Tibial nerve (tissue), 4 donors: ENCODE data around the gene MARK2. TPM values are rescaled to one million over a fixed set of nuclear protein-coding genes. Genes with fewer than 3 reads are reported as not detected.

ENCODE experiments used
- DNase-seq, 2 donors: peaks; one replicate each; pipeline ENCODE4 v3.0.0-alpha.2; 2019; ENCODE audit warnings: low spot score in 2 of 2
- H3K27ac ChIP-seq, 4 donors: fragments of 200-600 bp; sonication (generic) in 3 of 4; one replicate each; pipeline ENCODE4 v1.5.1; 2017 to 2019; ENCODE audit warnings: mild to moderate bottlenecking in 1 of 4
- H3K27me3 ChIP-seq, 2 donors: fragments of 200-600 bp; sonication (generic) in 1 of 2; one replicate each; pipeline versions ENCODE4 v1.5.1 to v1.6.0; 2017 to 2019
- H3K36me3 ChIP-seq, 3 donors: fragments of 200-600 bp; sonication (generic); one replicate each; pipeline ENCODE4 v1.5.1; 2018 to 2019
- H3K4me1 ChIP-seq, 4 donors: fragments of 200-600 bp; sonication (generic) in 3 of 4; one replicate each; pipeline ENCODE4 v1.5.1; 2017 to 2019
- H3K4me3 ChIP-seq, 4 donors: fragments of 200-600 bp; sonication (generic) in 3 of 4; one replicate each; pipeline ENCODE4 v1.5.1; 2017 to 2019; ENCODE audit warnings: mild to moderate bottlenecking in 1 of 4, moderate library complexity in 1 of 4
- H3K9me3 ChIP-seq, 4 donors: fragments of 200-600 bp; sonication (generic) in 3 of 4; one replicate each; pipeline ENCODE4 v1.5.1; 2017 to 2019
- EP300 ChIP-seq, 2 donors: sonication (generic); formaldehyde crosslinking; IDR thresholded peaks; one replicate each; pipeline ENCODE4 v1.6.1; 2017; ENCODE audit warnings: antibody characterized with exemption in 2 of 2, mild to moderate bottlenecking in 1 of 2
- POLR2A ChIP-seq, 2 donors: fragments of 450-650 bp; IDR thresholded peaks; one replicate each; pipeline ENCODE4 v1.6.1; 2017; ENCODE audit warnings: antibody characterized with exemption in 2 of 2, mild to moderate bottlenecking in 2 of 2, moderate library complexity in 2 of 2
- WGBS, 2 donors: methylation state at CpG; one replicate each; pipeline ENCODE4 v1.1.5; 2018; 5-methylcytosine and 5-hydroxymethylcytosine counted together
- total RNA-seq, 4 donors: library from RNA; depleted of rRNA; stranded (reverse); fragments of >200 nt; gene quantifications; one replicate each; pipeline ENCODE4 v1.1.0, GENCODE V29; 2016
- TF ChIP-seq, protein P1 (sequence below), 5 experiments: fragments of 200-600 bp in 3 of 5; fragments of 450-650 bp in 2 of 5; sonication (generic) in 3 of 5; IDR thresholded peaks; one replicate each; pipeline ENCODE4 v1.5.1; 2016 to 2019; ENCODE audit warnings: antibody characterized with exemption in 5 of 5, mild to moderate bottlenecking in 3 of 5, moderate library complexity in 2 of 5

MARK2 gene
- total RNA-seq, 4 donors from 2014 or later = 22.1 to 32.1 (median 23.6) TPM

DNA sequence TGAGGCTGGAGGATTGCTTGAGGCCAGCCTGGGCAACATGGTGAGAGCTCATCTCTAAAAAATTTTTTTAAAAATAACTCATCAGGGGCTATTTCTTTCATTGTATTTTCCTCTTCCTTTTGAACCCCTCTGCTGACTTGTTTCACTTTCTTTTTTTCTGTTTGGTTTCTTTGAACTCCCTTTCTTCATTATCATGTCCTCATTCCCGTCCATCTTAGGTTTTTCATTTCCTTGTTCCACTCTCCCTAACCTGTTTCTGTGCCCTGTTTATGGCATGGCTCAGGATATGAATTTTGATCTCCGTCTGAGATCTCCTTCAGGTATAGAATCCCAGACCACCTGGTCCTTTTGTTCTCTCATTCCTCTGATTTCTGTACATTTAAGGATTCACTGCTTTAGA is 12.5 kb downstream of the MARK2 start:
- Histone ChIP-seq H3K9me3 (no peaks in the 10 kb centered on the region), H3K27ac (peak overlapping the region in 2 of 4 donors; percentile 11 to 24), H3K27me3 (no peaks in the 10 kb centered on the region), H3K4me3 (no peak overlapping the region), H3K36me3 (peaks cover 0 to 16% (median 0%) of the 10 kb centered on the region in 3 donors), H3K4me1 (peaks cover 0 to 59% (median 13%) of the 10 kb centered on the region in 4 donors)
- TF ChIP-seq POLR2A (IDR thresholded peaks at IDR 0.05) (no peak), EP300 (IDR thresholded peaks at IDR 0.05) (no peak)
- TF ChIP-seq, protein P1, sequence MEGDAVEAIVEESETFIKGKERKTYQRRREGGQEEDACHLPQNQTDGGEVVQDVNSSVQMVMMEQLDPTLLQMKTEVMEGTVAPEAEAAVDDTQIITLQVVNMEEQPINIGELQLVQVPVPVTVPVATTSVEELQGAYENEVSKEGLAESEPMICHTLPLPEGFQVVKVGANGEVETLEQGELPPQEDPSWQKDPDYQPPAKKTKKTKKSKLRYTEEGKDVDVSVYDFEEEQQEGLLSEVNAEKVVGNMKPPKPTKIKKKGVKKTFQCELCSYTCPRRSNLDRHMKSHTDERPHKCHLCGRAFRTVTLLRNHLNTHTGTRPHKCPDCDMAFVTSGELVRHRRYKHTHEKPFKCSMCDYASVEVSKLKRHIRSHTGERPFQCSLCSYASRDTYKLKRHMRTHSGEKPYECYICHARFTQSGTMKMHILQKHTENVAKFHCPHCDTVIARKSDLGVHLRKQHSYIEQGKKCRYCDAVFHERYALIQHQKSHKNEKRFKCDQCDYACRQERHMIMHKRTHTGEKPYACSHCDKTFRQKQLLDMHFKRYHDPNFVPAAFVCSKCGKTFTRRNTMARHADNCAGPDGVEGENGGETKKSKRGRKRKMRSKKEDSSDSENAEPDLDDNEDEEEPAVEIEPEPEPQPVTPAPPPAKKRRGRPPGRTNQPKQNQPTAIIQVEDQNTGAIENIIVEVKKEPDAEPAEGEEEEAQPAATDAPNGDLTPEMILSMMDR (IDR thresholded peaks at IDR 0.05) = no peak
- WGBS, 2 donors = 52% methylated on average over 2 of the region's 2 CpGs
- no peak for DNase-seq

DNA sequence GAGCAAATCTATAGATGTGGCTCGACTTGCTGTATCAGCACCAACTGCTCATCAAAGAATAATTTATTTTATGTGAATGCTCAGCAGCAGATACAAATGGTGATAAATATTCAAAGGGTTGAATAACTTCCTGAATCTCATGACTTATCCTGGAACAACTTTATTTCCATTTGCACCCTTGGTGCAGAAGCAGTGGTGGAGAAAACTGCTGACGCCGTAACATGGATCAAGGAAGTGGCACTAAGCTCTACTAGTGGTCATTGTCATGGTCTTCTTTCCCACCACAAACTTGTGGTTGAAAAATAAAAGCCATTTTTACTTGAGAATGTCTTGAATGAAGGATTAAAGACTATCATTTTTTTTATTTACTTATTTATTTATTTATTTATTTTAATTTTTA is 14.6 kb downstream of the MARK2 start:
- Histone ChIP-seq H3K36me3 (peaks cover 0 to 16% (median 0%) of the 10 kb centered on the region in 3 donors), H3K9me3 (no peaks in the 10 kb centered on the region), H3K27ac (no peak overlapping the region), H3K4me3 (no peak overlapping the region), H3K27me3 (no peaks in the 10 kb centered on the region), H3K4me1 (peaks cover 0 to 61% (median 13%) of the 10 kb centered on the region in 4 donors)
- no peak for TF ChIP-seq POLR2A (IDR thresholded peaks at IDR 0.05)
- peak in 1 of 2 donors; percentile 31 for TF ChIP-seq EP300 (IDR thresholded peaks at IDR 0.05)
- no peak for DNase-seq
- WGBS, 2 donors = 88 to 90% methylated on average over 3 of the region's 3 CpGs

DNA sequence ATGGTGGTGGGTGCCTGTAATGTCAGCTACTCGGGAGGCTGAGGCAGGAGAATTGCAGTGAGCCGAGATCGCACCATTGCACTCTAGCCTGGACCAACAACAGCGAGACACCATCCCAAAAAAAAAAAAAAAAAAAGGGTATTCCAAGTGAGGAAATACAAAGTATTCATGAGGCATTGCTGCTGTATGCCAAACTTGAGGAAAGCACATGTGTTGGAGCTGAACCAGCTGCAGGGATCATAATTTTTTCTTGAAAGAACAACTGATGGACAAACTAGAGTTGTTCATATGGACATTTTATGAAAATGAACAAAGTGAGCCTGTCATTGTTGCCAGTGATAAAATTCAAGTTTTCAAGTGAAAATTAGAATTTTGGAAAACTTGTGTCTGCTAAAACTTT is 15.8 kb downstream of the MARK2 start:
- no peak for DNase-seq
- 94 to 95% methylated on average over 4 of the region's 4 CpGs for WGBS, 2 donors
- Histone ChIP-seq H3K27ac (no peak overlapping the region), H3K9me3 (no peaks in the 10 kb centered on the region), H3K4me1 (peaks cover 0 to 60% (median 18%) of the 10 kb centered on the region in 4 donors), H3K4me3 (no peak overlapping the region), H3K27me3 (no peaks in the 10 kb centered on the region), H3K36me3 (peaks cover 0 to 21% (median 0%) of the 10 kb centered on the region in 3 donors)
- TF ChIP-seq EP300 (IDR thresholded peaks at IDR 0.05) (no peak), POLR2A (IDR thresholded peaks at IDR 0.05) (no peak)
- TF ChIP-seq, protein P1 (IDR thresholded peaks at IDR 0.05) = no peak

DNA sequence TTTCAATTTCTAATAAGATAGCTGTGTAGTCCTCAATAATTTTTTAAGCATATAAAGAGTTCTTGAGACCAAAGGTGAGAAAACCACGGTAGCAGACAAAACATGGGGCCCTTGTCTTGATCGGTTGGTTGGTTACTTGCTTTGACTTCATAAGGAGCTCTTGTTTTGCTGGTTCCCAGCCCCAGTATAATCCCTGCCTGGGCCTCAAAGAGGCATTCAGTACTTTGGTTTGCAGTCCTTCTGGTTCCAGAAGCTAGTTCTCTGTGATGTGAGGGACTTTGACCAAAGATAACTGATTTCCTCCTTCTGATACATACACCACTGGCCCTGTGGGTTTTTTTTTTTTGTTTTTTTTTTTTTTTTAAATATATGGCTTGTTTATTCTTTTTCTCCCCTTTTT is 17.1 kb downstream of the MARK2 start:
- H3K4me1 ChIP-seq = peaks cover 0 to 52% (median 14%) of the 10 kb centered on the region in 4 donors
- peaks cover 0 to 24% (median 0%) of the 10 kb centered on the region in 3 donors for H3K36me3 ChIP-seq
- H3K4me3 ChIP-seq = no peak overlapping the region
- H3K27ac ChIP-seq = peak overlapping the region in 1 of 4 donors; percentile 46
- TF ChIP-seq EP300 (IDR thresholded peaks at IDR 0.05) = no peak
- TF ChIP-seq, protein P1 (IDR thresholded peaks at IDR 0.05) = no peak
- no peak for TF ChIP-seq POLR2A (IDR thresholded peaks at IDR 0.05)
- DNase-seq = no peak
- WGBS, 2 donors = 56 to 63% methylated on average over 2 of the region's 2 CpGs
- no peaks in the 10 kb centered on the region for H3K27me3 ChIP-seq
- no peaks in the 10 kb centered on the region for H3K9me3 ChIP-seq

DNA sequence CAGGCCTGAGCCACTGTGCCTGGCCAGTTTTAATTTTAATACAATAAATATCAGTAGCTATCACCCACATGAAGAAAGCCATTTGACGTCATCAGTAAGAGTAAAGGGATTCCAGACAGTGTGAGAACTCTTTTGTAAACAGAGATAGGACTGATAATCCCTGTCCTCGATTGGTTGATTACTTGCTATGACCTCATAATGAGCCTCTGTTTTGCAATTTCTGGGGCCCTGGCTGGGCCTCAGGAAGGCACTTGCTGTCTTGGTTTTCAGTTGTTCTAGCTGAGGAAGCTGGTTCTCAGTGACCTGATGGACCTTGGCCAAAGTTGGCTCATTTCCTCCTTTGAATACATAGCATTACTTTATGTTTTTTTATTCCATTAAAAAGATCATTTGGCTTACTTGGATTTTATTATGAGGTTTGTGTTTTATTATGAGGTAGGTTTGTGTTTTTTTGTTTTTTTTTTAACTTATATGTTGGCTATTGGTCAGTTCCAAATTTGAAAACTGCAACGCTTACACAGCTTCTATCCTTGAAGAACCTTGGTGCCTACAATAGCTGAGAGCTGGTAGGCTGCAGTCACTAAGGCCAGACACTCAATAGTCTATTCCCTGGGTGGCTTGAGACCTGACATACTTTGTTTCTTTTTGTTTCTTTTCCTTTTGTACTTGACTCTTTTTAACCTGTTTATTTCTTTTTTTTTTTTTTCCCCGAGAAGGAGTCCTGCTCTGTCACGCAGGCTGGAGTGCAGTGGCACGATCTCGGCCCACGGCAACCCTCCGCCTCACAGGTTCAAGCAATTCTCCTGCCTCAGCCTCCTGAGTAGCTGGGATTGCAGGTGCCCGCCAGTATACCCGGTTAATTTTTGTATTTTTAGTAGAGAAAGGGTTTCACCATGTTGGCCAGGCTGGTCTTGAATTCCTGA is 20.0 kb downstream of the MARK2 start:
- 75 to 81% methylated on average over 11 of the region's 11 CpGs for WGBS, 2 donors

More for the DNA sequence above, 20.0 kb downstream of the MARK2 start:
- H3K4me3 ChIP-seq = no peak overlapping the region
- peak in 1 of 2 donors; percentile 62 for DNase-seq
- peaks cover 0 to 45% (median 16%) of the 10 kb centered on the region in 4 donors for H3K4me1 ChIP-seq
- peaks cover 0 to 42% (median 0%) of the 10 kb centered on the region in 3 donors for H3K36me3 ChIP-seq
- no peaks in the 10 kb centered on the region for H3K9me3 ChIP-seq
- TF ChIP-seq EP300 (IDR thresholded peaks at IDR 0.05) = peak in 1 of 2 donors; percentile 65
- TF ChIP-seq, protein P1 (IDR thresholded peaks at IDR 0.05) = no peak
- peak overlapping the region in 2 of 4 donors; percentile 51 to 54 for H3K27ac ChIP-seq
- no peaks in the 10 kb centered on the region for H3K27me3 ChIP-seq
